Right renal pelvis (tissue), 4 donors: ENCODE data around the gene TGFB3. TPM values are rescaled to one million over a fixed set of nuclear protein-coding genes. Genes with fewer than 3 reads are reported as not detected.
"Not testable (repeated sequence)": the region's sequence is repeated elsewhere in the genome, so short reads cannot be mapped to it uniquely, and the experiment has no call there.

Experiments
- DNase-seq, 4 donors: peaks; one replicate each; pipeline ENCODE4 v3.0.0-alpha.2; 2013; ENCODE audit warnings: low read depth in 4 of 4, low spot score in 3 of 4, missing footprints in 1 of 4
- polyA plus RNA-seq, 4 donors: library from polyadenylated mRNA; unstranded; fragments of 120-200 nt; gene quantifications; one replicate each; pipeline ENCODE4 v1.2.1, GENCODE V29; 2013; ENCODE audit not compliant: insufficient read length in 4 of 4

Gene TGFB3
- polyA plus RNA-seq, 4 donors: 12.0 to 19.1 (median 15.5) TPM

DNA sequence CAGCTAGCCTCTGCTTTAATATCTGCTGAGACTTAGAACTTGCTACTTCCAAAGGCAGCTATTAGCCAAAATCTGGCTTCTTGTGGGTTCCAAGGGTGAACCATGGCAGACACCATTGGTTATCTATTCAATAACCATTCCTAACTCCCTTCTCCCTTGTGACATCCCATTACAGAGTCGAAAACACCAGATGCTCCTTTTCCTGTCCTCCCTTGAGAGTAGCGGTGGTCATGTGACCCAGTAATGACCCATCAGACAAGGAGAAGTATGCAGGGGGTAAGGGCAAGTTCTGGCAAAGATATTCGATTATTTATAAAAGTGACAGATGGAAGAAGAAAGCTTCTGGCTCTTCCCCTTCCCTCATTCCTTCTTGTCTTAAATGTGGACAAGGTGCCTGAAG, 20.1 kb downstream of the TGFB3 start:
- DNase-seq: no peak

DNA sequence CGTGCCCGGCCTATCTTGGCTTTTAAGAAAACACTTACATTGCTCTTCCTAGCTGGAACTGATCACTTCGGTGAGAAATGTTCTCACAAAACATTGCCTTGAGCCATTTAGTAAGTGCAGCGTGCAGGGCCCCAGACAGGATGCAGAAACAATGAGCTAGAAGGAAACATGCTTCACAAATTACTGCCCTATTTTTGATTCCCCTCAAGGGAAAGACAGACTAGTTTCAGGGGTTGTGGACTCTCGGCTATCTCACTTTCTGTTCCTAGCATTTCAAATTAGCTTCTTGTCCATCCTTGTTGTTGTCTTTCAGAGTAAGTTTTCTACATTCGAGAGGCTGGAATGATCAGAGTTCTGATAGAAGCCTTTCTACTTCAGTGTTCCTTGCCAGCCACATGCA, 21.6 kb downstream of the TGFB3 start:
- no peak for DNase-seq

DNA sequence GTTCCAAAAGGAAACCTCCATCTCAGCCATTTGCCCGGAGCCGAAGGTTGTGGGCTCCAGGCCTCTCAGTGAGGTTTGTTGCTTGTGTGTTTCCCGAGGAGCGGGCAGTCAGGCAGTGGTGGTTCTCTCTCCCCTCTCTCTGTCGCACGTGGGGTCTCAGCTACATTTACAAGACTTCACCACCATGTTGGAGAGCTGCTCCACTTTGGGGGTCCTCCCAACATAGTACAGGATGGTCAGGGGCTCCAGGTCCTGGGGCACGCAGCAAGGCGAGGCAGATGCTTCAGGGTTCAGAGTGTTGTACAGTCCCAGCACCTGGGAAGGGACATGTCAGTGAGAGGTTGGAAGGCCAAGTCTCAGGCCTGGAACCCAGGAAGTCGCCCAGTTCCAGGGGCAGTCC, 22.8 kb downstream of the TGFB3 start:
- DNase-seq: no peak

DNA sequence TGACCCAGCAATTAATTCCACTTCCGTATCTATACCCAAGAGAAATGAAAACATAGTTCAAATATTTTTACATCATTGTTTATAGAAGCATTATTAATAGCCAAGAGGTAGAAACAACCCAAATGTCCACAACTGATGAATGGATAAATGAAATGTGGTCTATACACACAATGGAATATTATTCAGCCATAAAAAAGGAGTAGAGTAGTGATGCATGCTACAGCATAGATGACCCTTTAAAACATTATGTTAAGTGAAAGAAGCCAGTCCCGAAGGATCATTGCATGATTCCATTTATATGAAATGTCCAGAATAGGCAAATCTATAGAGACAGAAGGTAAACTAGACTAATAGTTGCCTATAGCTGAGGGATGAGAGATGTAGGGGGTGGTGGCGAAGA, 29.3 kb downstream of the TGFB3 start:
- DNase-seq: no peak

DNA sequence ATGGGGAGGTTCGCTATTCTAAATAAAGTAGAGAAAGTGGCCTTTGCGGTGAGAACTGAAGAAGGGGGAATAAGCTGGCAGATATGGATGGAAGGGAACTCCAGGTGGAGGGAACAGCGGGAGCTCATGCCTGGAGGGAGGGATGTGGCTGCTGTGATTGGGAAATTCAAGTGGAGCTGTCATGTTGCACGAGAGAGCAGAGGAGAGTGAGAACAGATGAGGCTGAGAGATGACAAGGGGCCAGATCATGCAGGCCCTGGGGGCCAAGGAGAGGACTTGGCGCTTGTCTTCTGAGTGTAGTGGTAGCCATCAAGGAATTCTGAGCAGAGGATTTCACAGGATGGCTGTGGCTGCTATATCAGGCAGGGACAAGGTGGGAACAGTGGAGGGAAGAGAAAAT, 35.0 kb downstream of the TGFB3 start:
- no peak for DNase-seq

DNA sequence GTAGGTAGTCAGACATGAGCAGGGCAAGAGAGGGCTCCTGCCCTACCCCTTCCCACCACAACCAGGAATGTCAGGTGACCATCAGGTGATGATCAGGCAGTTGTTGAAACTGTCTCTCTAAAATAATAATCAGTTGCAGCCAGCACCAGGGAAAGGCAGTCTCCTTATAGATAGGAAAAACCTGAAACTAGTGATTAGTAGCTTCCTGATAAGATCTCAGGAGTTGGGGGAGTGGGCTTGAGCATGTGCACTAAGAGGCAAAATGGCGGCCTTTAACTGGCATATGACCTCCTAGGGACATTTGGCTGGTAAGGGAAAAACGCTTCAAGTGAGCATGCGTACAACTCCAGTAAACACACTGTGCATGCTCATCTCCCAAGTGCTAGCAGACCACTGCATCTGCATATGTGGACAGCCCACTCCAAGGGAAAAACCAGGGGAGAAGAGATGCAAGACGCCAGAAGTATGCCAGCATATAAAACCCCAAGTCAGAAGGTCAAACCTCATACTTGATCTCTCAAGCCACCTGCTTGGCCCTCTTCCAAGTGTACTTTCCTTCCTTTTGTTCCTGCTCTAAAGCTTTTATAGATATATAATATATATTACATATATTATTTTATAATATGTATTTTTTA, 37.1 kb downstream of the TGFB3 start:
- no peak for DNase-seq

DNA sequence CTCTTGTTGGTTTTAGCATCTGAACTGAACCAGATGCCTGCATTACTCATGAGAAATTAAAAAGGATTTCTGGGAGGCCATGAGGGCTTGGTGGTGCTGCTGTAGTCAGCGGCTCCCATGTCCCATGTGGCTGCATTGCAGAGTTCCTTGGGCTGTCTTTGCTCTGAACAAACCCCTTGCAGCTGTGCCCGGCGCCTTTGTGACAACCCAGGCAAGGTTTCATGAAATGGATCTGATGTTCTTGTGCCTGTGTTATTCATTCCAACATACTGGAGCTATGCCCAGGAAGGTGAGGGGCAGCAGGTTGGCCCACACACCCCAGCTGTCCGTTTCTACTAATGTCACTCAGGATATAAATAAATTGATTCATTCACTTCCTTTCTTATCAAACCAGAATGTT, 40.8 kb downstream of the TGFB3 start:
- no peak for DNase-seq

DNA sequence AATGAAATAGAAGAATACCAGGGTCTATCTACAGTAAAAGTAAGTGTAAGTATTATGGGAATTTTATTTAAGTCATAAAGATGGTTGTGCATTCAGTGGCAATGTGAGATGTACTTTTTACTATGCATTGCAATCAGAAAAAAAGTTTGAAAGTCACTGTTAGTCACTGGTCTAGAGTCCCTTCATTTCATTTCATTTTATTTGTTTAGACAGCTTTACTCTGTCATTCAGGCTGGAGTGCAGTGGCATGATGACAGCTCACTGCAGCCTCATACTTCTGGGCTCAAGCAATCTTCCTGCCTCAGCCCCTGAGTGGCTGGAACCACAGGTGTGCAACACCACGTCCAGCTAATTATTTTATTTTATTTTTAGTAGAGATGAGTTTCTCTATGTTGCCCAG, 42.6 kb downstream of the TGFB3 start:
- no peak for DNase-seq

DNA sequence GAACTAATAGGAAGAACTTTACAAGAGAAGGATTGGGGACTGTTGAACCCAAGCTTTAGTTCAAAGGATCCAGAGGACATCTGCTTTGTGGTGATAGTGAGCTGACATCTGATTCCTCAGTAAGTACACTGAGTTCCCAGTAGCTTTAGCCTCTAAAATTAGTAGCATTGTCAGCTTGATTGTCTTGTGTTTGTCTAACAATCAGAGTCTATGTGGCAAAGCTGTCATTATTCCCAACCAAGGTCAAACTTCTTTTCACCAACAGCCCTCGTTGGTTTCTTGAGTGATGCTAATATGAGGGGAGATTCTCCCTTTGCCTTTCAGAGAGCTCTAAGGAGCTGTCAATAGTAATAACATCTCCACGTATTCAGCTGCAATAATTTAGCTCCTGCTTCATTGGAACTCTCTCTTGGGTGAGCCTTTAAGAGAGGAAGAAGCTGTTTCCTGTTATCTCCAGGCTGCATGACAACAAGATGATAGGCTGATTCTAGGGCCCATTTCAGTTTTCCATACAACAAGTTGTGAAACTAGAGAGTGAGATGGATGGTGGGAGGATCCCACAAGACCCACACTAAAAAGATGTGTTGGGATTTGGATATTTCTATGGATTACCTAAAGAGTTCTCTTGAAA, 46.7 kb downstream of the TGFB3 start:
- no peak for DNase-seq

DNA sequence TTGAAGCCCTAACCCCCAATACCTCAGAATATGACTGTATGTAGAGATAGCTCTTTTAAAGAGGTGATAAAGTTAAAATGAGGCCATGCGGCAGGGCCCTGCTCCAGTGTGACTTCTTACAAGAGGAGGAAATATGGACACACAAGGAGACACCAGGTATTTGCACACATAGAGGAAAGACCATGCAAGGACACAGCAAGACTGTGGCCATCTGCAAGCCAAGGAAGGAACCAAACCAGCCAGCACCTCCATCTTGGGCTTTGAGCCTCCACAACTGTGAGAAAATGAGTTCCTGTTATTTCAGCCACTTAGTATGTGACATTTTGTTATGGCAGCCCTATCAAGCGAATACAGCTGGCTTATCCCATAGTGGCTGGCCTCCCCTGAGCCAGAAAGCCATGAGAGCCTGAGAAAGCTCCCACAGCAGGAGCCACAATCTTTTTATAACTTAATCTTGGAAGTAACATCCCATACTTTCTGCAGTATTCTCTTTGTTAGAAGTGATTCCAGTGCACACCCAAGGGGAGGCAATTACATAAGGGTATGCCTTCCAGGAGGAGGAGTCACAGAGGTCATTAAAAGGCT, 48.0 kb downstream of the TGFB3 start:
- no peak for DNase-seq

DNA sequence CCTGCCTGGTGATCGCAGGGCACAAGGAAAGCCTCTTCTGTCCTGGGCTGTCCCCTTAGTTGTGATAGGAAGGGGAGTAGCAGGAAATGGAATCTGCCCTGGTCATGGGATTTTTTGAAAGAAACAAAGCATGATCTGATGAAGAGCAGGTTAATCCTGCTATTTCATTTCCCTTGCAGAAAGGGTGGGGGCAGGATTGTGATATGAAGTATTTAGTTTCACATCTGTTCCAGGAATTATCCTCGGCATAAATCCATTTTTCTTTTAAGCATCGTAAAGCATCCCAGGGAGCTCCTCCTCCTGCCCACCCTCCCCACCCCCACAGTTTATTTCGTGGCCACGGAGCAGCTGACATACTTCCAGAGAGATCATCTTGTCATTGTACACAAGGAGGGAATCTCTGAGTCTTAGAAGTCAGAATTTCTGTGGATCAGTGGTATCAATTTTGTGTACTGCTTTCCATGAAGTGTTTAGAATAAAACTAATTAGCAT, 53.1 kb downstream of the TGFB3 start:
- peak in 1 of 4 donors; percentile 22 for DNase-seq

DNA sequence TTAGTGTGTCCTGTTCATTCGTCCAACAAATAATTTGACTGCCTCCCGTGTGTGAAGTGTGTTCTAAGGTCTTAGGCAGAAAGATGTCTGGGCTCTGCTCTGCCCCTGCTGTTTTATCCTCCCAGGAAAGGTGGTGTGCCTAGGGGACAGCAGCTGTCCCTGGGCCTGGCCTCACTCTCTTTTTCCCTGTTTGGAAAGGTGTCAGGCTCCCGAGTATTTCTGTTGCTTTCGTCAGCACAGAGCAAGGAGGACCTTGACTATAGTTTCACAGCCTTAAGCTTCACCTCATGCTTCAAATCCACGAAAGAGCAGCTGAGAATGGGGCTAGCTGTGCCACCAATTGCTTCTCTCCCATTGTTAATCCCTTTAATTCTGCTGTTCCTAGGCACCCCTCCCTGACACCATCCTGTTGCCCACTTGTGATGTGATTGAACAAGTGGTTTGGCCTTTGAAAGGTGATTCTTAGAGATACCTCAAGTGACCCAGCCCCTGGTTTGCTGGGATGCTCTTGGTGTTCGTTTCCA, 54.2 kb downstream of the TGFB3 start:
- DNase-seq: no peak

DNA sequence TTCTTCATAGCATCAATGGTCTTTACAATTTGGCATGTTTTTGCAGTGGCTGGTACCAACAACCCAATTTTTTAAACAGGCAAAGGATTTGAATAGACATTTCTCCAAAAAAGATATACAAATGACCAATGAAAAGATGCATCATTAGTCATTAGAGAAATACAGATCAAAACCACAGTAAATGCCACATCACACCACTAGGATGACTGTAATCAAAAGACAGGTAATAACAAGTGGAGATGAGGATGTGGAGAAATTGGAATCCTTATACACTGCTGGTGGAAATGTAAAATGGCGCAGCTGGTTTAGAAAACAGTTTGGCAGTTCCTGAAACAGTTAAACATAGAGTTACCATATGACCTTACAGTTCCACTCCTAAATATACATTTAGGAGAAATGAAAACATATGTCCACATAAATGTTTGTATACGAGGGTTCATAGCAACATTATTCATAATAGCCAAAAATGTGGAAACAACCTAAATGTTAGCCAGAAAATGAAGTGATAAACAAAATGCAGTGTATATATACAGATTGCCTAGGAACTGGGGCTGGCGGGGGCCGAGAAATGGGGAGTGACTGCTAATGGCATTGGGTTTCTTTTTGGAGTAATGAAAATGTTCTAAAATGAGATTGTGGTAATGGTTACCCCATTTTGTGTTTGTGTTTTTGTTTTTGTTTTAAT, 55.2 kb downstream of the TGFB3 start:
- DNase-seq: no peak

DNA sequence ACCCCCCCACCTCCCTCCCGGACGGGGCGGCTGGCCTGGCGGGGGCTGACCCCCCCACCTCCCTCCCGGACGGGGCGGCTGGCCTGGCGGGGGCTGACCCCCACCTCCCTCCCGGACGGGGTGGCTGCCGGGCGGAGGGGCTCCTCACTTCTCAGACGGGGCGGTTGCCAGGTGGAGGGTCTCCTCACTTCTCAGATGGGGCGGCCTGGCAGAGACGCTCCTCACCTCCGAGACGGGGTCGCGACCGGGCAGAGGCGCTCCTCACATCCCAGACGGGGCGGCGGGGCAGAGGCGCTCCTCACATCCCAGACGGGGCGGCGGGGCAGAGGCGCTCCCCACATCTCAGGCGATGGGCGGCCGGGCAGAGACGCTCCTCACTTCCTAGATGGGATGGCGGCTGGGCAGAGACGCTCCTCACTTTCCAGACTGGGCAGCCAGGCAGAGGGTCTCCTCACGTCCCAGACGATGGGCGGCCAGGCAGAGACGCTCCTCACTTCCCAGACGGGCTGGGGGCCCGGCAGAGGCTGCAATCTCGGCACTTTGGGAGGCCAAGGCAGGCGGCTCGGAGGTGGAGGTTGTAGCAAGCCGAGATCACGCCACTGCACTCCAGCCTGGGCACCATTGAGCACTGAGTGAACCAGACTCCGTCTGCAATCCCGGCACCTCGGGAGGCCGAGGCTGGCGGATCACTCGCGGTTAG, 56.5 kb downstream of the TGFB3 start:
- DNase-seq: not testable (repeated sequence)

DNA sequence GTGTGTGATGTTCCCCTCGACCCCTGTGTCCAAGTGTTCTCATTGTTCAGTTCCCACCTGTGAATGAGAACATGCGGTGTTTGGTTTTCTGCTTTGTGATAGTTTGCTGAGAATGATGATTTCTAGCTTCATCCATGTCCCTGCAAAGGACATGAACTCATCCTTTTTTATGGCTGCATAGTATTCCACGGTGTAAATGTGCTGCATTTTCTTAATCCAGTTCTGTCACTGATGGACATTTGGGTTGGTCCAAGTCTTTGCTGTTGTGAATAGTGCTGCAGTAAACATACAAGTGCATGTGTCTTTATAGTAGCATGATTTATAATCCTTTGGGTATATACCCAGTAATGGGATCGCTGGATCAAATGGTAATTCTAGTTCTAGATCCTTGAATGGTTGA, 61.4 kb downstream of the TGFB3 start:
- not testable (repeated sequence) for DNase-seq

DNA sequence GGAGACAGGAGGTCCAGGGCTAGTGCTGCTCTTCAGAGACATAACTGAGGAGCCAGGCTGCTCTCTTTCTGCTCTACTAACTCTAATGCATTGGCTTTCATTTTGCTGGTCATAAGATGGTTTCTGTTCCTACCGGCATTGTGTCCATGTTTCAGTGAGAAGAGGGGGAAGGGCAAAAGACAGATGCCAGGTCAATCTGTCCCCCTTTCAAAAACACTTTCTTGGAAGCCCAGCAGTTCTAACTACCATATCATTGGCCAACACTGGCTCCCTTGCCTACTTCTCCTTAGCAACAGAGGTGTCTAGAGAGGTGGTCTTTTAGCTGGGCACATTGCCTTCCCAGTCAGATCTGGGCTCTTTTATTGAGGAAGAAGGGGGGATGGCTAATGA, 63.9 kb downstream of the TGFB3 start:
- no peak for DNase-seq

DNA sequence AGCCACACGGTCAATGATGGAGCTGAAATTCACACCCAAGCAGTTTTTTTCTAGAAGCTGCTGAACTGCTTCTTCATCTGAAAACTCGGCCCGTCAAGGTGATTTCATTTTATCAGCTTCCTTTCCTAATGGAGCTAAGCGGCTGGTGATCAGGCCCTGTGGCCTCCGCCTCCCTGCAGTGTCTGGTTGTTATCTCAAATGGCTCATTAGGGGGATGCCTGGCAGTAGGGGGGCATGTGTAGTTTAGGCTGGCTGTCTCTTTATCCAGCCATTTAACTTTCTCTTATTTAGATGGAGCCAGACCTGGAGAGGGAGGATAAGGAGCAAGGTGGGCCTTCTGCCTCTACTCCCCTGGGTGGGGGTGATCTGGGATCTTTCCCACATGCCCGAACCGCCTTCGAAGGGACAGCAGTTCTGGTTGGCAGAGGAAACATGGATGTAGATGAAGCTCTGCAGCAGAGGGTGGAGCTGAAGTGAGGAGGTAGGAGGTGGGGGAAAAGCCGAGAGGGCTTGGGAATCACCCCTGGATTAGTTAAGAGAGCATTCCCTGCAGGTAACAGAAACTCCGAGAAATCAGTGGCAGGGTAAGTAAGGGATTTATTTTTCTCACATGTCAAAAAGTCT, 64.4 kb downstream of the TGFB3 start:
- no peak for DNase-seq

DNA sequence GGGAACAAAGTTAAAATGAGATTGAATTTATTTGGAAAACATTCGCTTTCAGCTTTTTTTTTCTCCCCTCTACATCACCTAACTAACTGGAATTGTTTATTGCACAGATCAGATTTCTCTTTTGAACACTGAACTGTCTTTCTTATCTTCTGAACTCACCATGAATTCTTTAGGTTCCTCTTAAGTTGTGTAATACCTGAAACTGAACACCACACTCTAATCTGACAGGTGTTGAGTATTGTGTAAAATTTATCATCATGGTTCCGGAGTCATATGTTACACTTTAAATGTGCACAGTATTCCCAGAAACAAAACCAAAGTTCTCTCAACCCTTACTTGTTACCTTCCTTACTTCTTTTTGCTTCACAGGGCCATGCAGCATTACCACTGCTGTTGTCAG, 66.8 kb downstream of the TGFB3 start:
- no peak for DNase-seq

DNA sequence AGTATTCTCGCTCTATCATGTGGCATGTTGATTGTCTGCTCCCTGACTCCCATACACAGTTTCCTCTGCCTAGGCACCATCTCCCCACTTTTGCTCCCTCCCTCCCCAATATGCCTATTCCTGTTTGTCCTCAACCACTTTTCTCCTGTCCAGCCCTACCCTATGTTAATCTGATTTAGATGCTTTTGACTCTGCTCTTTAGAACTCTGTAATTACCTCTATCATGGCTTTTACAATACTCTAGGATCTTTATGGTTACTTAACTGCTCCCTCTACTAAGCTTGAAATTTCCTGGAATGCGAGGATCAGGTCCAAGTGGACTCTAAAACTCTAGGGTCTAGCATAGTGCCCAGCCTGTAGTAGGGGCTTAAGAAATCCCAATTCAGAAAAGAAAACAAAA, 68.6 kb downstream of the TGFB3 start:
- DNase-seq: no peak

DNA sequence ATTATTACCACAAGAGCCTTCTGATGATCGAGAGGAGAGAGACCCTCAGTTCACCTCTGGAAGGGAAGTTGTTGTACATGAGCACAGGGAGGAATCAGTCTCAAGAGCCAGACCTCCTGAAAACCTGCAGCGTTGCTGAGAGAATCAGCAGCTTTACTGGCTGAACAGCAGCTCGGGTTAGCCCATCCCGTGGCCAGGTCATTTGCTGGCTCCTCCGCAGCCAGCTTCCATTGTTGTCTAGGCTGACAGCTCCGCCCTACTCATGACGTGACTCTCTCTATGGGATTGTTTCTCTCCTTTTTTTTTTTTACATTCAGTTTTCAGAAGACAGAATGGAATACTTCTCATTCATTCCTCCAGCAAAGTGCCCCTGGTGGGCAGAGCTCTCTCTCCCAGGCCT, 69.9 kb downstream of the TGFB3 start:
- DNase-seq: no peak
